GM21529 (cell line): Measurements from ENCODE around the gene ITPR3.

Experiments used
- ATAC-seq: cut with Tn5 transposase; IDR thresholded peaks from one replicate; pipeline ENCODE4 v1.9.1; 2021; ENCODE audit not compliant: unreplicated experiment

The ITPR3 gene

GRCh38 chr6:33633462-33634158 is 12.5 kb downstream of the ITPR3 start:
- ATAC-seq, result no peak

- ATAC-seq, result no peak
Observed at GRCh38 chr6:33634161-33634727, 13.1 kb downstream of the ITPR3 start.

GRCh38 chr6:33634946-33635345 is 13.8 kb downstream of the ITPR3 start:
- ATAC-seq, result no peak

GRCh38 chr6:33636655-33637054 is 15.5 kb downstream of the ITPR3 start:
- no peak for ATAC-seq

GRCh38 chr6:33638556-33638955 is 17.4 kb downstream of the ITPR3 start:
- ATAC-seq, result no peak

GRCh38 chr6:33639559-33639958 is 18.4 kb downstream of the ITPR3 start:
- ATAC-seq, result no peak

GRCh38 chr6:33640361-33640760 is 19.2 kb downstream of the ITPR3 start:
- ATAC-seq, result no peak

- no peak for ATAC-seq
Observed at GRCh38 chr6:33641144-33641543, 20.0 kb downstream of the ITPR3 start.

- no peak for ATAC-seq
Observed at GRCh38 chr6:33641602-33642001, 20.5 kb downstream of the ITPR3 start.

GRCh38 chr6:33642897-33643296 is 21.8 kb downstream of the ITPR3 start:
- no peak for ATAC-seq

GRCh38 chr6:33651403-33651802 is 30.3 kb downstream of the ITPR3 start:
- no peak for ATAC-seq

- ATAC-seq, result no peak
Observed at GRCh38 chr6:33652002-33652401, 30.9 kb downstream of the ITPR3 start.

GRCh38 chr6:33654831-33655554 is 33.9 kb downstream of the ITPR3 start:
- ATAC-seq, result no peak

- ATAC-seq, result no peak
Observed at GRCh38 chr6:33656844-33657243, 35.7 kb downstream of the ITPR3 start.

GRCh38 chr6:33658982-33659689 is 38.0 kb downstream of the ITPR3 start:
- no peak for ATAC-seq

- no peak for ATAC-seq
Observed at GRCh38 chr6:33659986-33660385, 38.9 kb downstream of the ITPR3 start.

- no peak for ATAC-seq
Observed at GRCh38 chr6:33661106-33661838, 40.1 kb downstream of the ITPR3 start.

- no peak for ATAC-seq
Observed at GRCh38 chr6:33662318-33662717, 41.2 kb downstream of the ITPR3 start.

GRCh38 chr6:33663028-33663427 is 41.9 kb downstream of the ITPR3 start:
- no peak for ATAC-seq

- ATAC-seq, result no peak
Observed at GRCh38 chr6:33663727-33664449, 42.8 kb downstream of the ITPR3 start.
